PC-9 (cell line): ENCODE measurements around the gene IFITM1.
A peak's percentile ranks its signal among the peaks of the same experiment; 100 is the strongest.

Source experiments
- EZH2 ChIP-seq: fragments of 200-600 bp; sonication (generic); IDR thresholded peaks from 2 replicates; pipeline ENCODE4 v1.8.0; 2017; ENCODE audit warnings: antibody characterized with exemption, low read depth
- TF ChIP-seq, protein P1 (sequence below): fragments of 200-600 bp; sonication (generic); conservative IDR thresholded peaks from 2 replicates; pipeline ENCODE4 v1.6.1; 2017; ENCODE audit warnings: mixed run types, antibody characterized with exemption, mild to moderate bottlenecking, moderate library complexity

DNA sequence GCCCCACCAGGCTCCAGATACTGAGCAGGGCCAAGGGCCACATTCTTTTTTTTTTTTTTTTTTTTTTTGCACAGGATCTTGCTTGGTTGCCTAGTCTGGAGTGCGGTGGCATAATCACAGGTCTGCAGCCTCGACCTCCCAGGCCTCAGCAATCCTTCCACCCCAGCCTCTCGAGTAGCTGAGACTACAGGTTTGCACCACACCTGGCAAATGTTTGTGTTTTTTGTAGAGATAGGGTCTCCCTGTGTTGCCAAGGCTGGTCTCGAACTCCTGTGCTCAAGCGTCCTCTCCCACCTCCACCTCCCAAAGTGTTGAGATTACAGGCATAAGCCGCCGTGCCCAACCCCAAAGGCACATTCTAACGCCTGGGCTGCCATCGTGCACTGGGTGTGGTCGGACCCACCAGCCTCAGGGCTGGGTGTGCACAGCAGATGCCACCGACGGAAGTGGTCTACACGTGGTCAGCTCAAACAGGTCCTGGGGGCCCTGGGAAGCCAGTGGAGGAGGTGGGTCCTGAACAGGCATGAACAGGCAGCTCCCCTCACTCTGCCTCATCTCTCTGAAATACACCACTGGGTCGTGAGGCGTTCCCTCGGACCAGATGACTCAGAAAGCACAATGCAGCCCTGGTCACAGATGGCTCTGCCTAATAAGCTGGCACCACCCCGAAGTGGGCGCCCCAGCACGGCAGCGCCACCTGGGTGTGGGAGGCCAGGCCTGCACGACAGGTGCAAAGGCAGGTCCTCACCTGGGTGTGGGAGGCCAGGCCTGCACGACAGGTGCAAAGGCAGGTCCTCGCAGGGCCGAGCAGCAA is 50.3 kb downstream of the IFITM1 start:
- TF ChIP-seq, protein P1, sequence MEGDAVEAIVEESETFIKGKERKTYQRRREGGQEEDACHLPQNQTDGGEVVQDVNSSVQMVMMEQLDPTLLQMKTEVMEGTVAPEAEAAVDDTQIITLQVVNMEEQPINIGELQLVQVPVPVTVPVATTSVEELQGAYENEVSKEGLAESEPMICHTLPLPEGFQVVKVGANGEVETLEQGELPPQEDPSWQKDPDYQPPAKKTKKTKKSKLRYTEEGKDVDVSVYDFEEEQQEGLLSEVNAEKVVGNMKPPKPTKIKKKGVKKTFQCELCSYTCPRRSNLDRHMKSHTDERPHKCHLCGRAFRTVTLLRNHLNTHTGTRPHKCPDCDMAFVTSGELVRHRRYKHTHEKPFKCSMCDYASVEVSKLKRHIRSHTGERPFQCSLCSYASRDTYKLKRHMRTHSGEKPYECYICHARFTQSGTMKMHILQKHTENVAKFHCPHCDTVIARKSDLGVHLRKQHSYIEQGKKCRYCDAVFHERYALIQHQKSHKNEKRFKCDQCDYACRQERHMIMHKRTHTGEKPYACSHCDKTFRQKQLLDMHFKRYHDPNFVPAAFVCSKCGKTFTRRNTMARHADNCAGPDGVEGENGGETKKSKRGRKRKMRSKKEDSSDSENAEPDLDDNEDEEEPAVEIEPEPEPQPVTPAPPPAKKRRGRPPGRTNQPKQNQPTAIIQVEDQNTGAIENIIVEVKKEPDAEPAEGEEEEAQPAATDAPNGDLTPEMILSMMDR, result peak; percentile 78
- TF ChIP-seq EZH2, result no peak
